Ammon's horn (tissue), 1 donor: Measurements from ENCODE around the gene HOXC5.

Experiments used
- DNase-seq: peaks from one replicate; pipeline ENCODE4 v3.0.0-alpha.2; 2016; ENCODE audit warnings: low spot score

The HOXC5 gene

GRCh38 chr12:53995378-53996239 lies 37.2 kb upstream of the HOXC5 start:
- DNase-seq = no peak

GRCh38 chr12:53996240-53997203 lies 36.3 kb upstream of the HOXC5 start:
- DNase-seq = no peak

GRCh38 chr12:53997204-53998109 lies 35.4 kb upstream of the HOXC5 start:
- DNase-seq = no peak

- DNase-seq = no peak
Measured at GRCh38 chr12:53998110-53998899, 34.5 kb upstream of the HOXC5 start.

- DNase-seq = no peak
Measured at GRCh38 chr12:53998900-53999236, 34.0 kb upstream of the HOXC5 start.

- no peak for DNase-seq
Measured at GRCh38 chr12:53999559-54000115, 33.2 kb upstream of the HOXC5 start.

GRCh38 chr12:54000116-54001114 lies 32.4 kb upstream of the HOXC5 start, which contains the start of gene HOXC9:
Gene HOXC9 (plus strand): TSS chr12:54000161. CDS start chr12:54000189, 28 bp downstream.
- DNase-seq = no peak

- no peak for DNase-seq
Measured at GRCh38 chr12:54001283-54002187, 31.3 kb upstream of the HOXC5 start.

GRCh38 chr12:54002278-54002914 lies 30.5 kb upstream of the HOXC5 start:
- DNase-seq = no peak

- no peak for DNase-seq
Measured at GRCh38 chr12:54002915-54003389, 29.9 kb upstream of the HOXC5 start.

- DNase-seq = no peak
Measured at GRCh38 chr12:54003625-54004024, 29.2 kb upstream of the HOXC5 start.

- no peak for DNase-seq
Measured at GRCh38 chr12:54004063-54004840, 28.6 kb upstream of the HOXC5 start.

GRCh38 chr12:54004841-54005530 lies 27.9 kb upstream of the HOXC5 start:
- no peak for DNase-seq

GRCh38 chr12:54005531-54005852 lies 27.4 kb upstream of the HOXC5 start:
- no peak for DNase-seq

GRCh38 chr12:54005853-54006558 lies 26.8 kb upstream of the HOXC5 start:
- peak; percentile 86 for DNase-seq
